ENCODE data around the gene OR52H1. TPM values are rescaled to one million over a fixed set of nuclear protein-coding genes. Genes with fewer than 3 reads are reported as not detected.

The OR52H1 gene
- total and polyA plus RNA-seq, 2 donors, result 0.05 TPM; not detected in 1

GRCh38 chr11:5547982-5548381, 358 bp downstream of the OR52H1 start:
- Histone ChIP-seq H3K27ac (ENCODE audit: low read depth in 1 of 2, low read length in 1 of 2) (no peak overlapping the region), H3K27me3 (ENCODE audit: control insufficient read depth in 2 of 2, insufficient read depth in 1 of 2, low read length in 1 of 2) (no peaks in the 10 kb centered on the region), H3K4me3 (ENCODE audit: low read length in 2 of 2) (no peak overlapping the region), H3K9me3 (ENCODE audit: control insufficient read depth in 2 of 2, insufficient read depth in 1 of 2, low read length in 1 of 2) (no peaks in the 10 kb centered on the region), H3K4me1 (ENCODE audit: control insufficient read depth in 2 of 2, insufficient read depth in 2 of 2, low read length in 2 of 2) (no peaks in the 10 kb centered on the region), H3K36me3 (ENCODE audit: control insufficient read depth in 2 of 2, insufficient read depth in 2 of 2, low read length in 1 of 2) (no peaks in the 10 kb centered on the region)
- no peak for DNase-seq (ENCODE audit: low read depth in 6 of 9, low spot score in 9 of 9)
- 93% methylated on average over 1 of the region's 1 CpG for WGBS

GRCh38 chr11:5546457-5546856, 1.9 kb downstream of the OR52H1 start:
- DNase-seq (ENCODE audit: low read depth in 6 of 9, low spot score in 9 of 9), result no peak
- Histone ChIP-seq H3K4me3 (ENCODE audit: low read length in 2 of 2) (no peak overlapping the region), H3K4me1 (ENCODE audit: control insufficient read depth in 2 of 2, insufficient read depth in 2 of 2, low read length in 2 of 2) (no peaks in the 10 kb centered on the region), H3K27ac (ENCODE audit: low read depth in 1 of 2, low read length in 1 of 2) (no peak overlapping the region), H3K9me3 (ENCODE audit: control insufficient read depth in 2 of 2, insufficient read depth in 1 of 2, low read length in 1 of 2) (no peaks in the 10 kb centered on the region), H3K36me3 (ENCODE audit: control insufficient read depth in 2 of 2, insufficient read depth in 2 of 2, low read length in 1 of 2) (no peaks in the 10 kb centered on the region), H3K27me3 (ENCODE audit: control insufficient read depth in 2 of 2, insufficient read depth in 1 of 2, low read length in 1 of 2) (no peaks in the 10 kb centered on the region)
- 97% methylated on average over 3 of the region's 3 CpGs for WGBS

- H3K9me3 ChIP-seq (ENCODE audit: control insufficient read depth in 2 of 2, insufficient read depth in 1 of 2, low read length in 1 of 2), result no peaks in the 10 kb centered on the region
- no peaks in the 10 kb centered on the region for H3K4me1 ChIP-seq (ENCODE audit: control insufficient read depth in 2 of 2, insufficient read depth in 2 of 2, low read length in 2 of 2)
- no peaks in the 10 kb centered on the region for H3K27me3 ChIP-seq (ENCODE audit: control insufficient read depth in 2 of 2, insufficient read depth in 1 of 2, low read length in 1 of 2)
- WGBS, result 67% methylated on average over 1 of the region's 1 CpG
- no peak for DNase-seq (ENCODE audit: low read depth in 6 of 9, low spot score in 9 of 9)
- H3K36me3 ChIP-seq (ENCODE audit: control insufficient read depth in 2 of 2, insufficient read depth in 2 of 2, low read length in 1 of 2), result no peaks in the 10 kb centered on the region
- H3K27ac ChIP-seq (ENCODE audit: low read depth in 1 of 2, low read length in 1 of 2), result no peak overlapping the region
- H3K4me3 ChIP-seq (ENCODE audit: low read length in 2 of 2), result no peak overlapping the region
Measured at GRCh38 chr11:5541427-5541826, 6.9 kb downstream of the OR52H1 start.

- no peaks in the 10 kb centered on the region for H3K27me3 ChIP-seq (ENCODE audit: control insufficient read depth in 2 of 2, insufficient read depth in 1 of 2, low read length in 1 of 2)
- no peak for DNase-seq (ENCODE audit: low read depth in 6 of 9, low spot score in 9 of 9)
- no peaks in the 10 kb centered on the region for H3K9me3 ChIP-seq (ENCODE audit: control insufficient read depth in 2 of 2, insufficient read depth in 1 of 2, low read length in 1 of 2)
Measured at GRCh38 chr11:5536482-5536881, 11.9 kb downstream of the OR52H1 start.

GRCh38 chr11:5534046-5534445, 14.3 kb downstream of the OR52H1 start:
- H3K27ac ChIP-seq (ENCODE audit: low read depth in 1 of 2, low read length in 1 of 2), result no peak overlapping the region
- no peaks in the 10 kb centered on the region for H3K9me3 ChIP-seq (ENCODE audit: control insufficient read depth in 2 of 2, insufficient read depth in 1 of 2, low read length in 1 of 2)
- no peak for DNase-seq (ENCODE audit: low read depth in 6 of 9, low spot score in 9 of 9)
- WGBS, result 91% methylated on average over 1 of the region's 1 CpG
- H3K27me3 ChIP-seq (ENCODE audit: control insufficient read depth in 2 of 2, insufficient read depth in 1 of 2, low read length in 1 of 2), result no peaks in the 10 kb centered on the region
- H3K36me3 ChIP-seq (ENCODE audit: control insufficient read depth in 2 of 2, insufficient read depth in 2 of 2, low read length in 1 of 2), result no peaks in the 10 kb centered on the region
- H3K4me1 ChIP-seq (ENCODE audit: control insufficient read depth in 2 of 2, insufficient read depth in 2 of 2, low read length in 2 of 2), result no peaks in the 10 kb centered on the region
- no peak overlapping the region for H3K4me3 ChIP-seq (ENCODE audit: low read length in 2 of 2)

More at GRCh38 chr11:5536482-5536881, 11.9 kb downstream of the OR52H1 start:
- Histone ChIP-seq H3K4me3 (ENCODE audit: low read length in 2 of 2) (no peak overlapping the region), H3K27ac (ENCODE audit: low read depth in 1 of 2, low read length in 1 of 2) (no peak overlapping the region), H3K4me1 (ENCODE audit: control insufficient read depth in 2 of 2, insufficient read depth in 2 of 2, low read length in 2 of 2) (no peaks in the 10 kb centered on the region), H3K36me3 (ENCODE audit: control insufficient read depth in 2 of 2, insufficient read depth in 2 of 2, low read length in 1 of 2) (no peaks in the 10 kb centered on the region)

- 97% methylated on average over 2 of the region's 2 CpGs for WGBS
Measured at GRCh38 chr11:5531053-5531831, 17.1 kb downstream of the OR52H1 start.

GRCh38 chr11:5528495-5528894, 19.8 kb downstream of the OR52H1 start:
- WGBS, result 26% methylated on average over 1 of the region's 1 CpG
- Histone ChIP-seq H3K36me3 (ENCODE audit: control insufficient read depth in 2 of 2, insufficient read depth in 2 of 2, low read length in 1 of 2) (no peaks in the 10 kb centered on the region), H3K4me3 (ENCODE audit: low read length in 2 of 2) (no peak overlapping the region), H3K27ac (ENCODE audit: low read depth in 1 of 2, low read length in 1 of 2) (no peak overlapping the region), H3K9me3 (ENCODE audit: control insufficient read depth in 2 of 2, insufficient read depth in 1 of 2, low read length in 1 of 2) (no peaks in the 10 kb centered on the region), H3K4me1 (ENCODE audit: control insufficient read depth in 2 of 2, insufficient read depth in 2 of 2, low read length in 2 of 2) (no peaks in the 10 kb centered on the region), H3K27me3 (ENCODE audit: control insufficient read depth in 2 of 2, insufficient read depth in 1 of 2, low read length in 1 of 2) (no peaks in the 10 kb centered on the region)
- DNase-seq (ENCODE audit: low read depth in 6 of 9, low spot score in 9 of 9), result no peak

More at GRCh38 chr11:5531053-5531831, 17.1 kb downstream of the OR52H1 start:
- no peak overlapping the region for H3K4me3 ChIP-seq (ENCODE audit: low read length in 2 of 2)
- no peak overlapping the region for H3K27ac ChIP-seq (ENCODE audit: low read depth in 1 of 2, low read length in 1 of 2)
- H3K36me3 ChIP-seq (ENCODE audit: control insufficient read depth in 2 of 2, insufficient read depth in 2 of 2, low read length in 1 of 2), result no peaks in the 10 kb centered on the region
- no peaks in the 10 kb centered on the region for H3K9me3 ChIP-seq (ENCODE audit: control insufficient read depth in 2 of 2, insufficient read depth in 1 of 2, low read length in 1 of 2)
- H3K4me1 ChIP-seq (ENCODE audit: control insufficient read depth in 2 of 2, insufficient read depth in 2 of 2, low read length in 2 of 2), result no peaks in the 10 kb centered on the region
- no peaks in the 10 kb centered on the region for H3K27me3 ChIP-seq (ENCODE audit: control insufficient read depth in 2 of 2, insufficient read depth in 1 of 2, low read length in 1 of 2)
- DNase-seq (ENCODE audit: low read depth in 6 of 9, low spot score in 9 of 9), result no peak

- no peaks in the 10 kb centered on the region for H3K27me3 ChIP-seq (ENCODE audit: control insufficient read depth in 2 of 2, insufficient read depth in 1 of 2, low read length in 1 of 2)
- H3K27ac ChIP-seq (ENCODE audit: low read depth in 1 of 2, low read length in 1 of 2), result no peak overlapping the region
- H3K9me3 ChIP-seq (ENCODE audit: control insufficient read depth in 2 of 2, insufficient read depth in 1 of 2, low read length in 1 of 2), result no peaks in the 10 kb centered on the region
- DNase-seq (ENCODE audit: low read depth in 6 of 9, low spot score in 9 of 9), result no peak
- H3K4me3 ChIP-seq (ENCODE audit: low read length in 2 of 2), result no peak overlapping the region
- H3K36me3 ChIP-seq (ENCODE audit: control insufficient read depth in 2 of 2, insufficient read depth in 2 of 2, low read length in 1 of 2), result no peaks in the 10 kb centered on the region
- WGBS, result 98% methylated on average over 5 of the region's 5 CpGs
- H3K4me1 ChIP-seq (ENCODE audit: control insufficient read depth in 2 of 2, insufficient read depth in 2 of 2, low read length in 2 of 2), result no peaks in the 10 kb centered on the region
Measured at GRCh38 chr11:5527716-5528115, 20.6 kb downstream of the OR52H1 start.

GRCh38 chr11:5524756-5525155, 23.6 kb downstream of the OR52H1 start:
- 91% methylated on average over 3 of the region's 3 CpGs for WGBS
- DNase-seq (ENCODE audit: low read depth in 6 of 9, low spot score in 9 of 9), result no peak
- H3K4me1 ChIP-seq (ENCODE audit: control insufficient read depth in 2 of 2, insufficient read depth in 2 of 2, low read length in 2 of 2), result no peaks in the 10 kb centered on the region
- H3K9me3 ChIP-seq (ENCODE audit: control insufficient read depth in 2 of 2, insufficient read depth in 1 of 2, low read length in 1 of 2), result no peaks in the 10 kb centered on the region
- no peaks in the 10 kb centered on the region for H3K36me3 ChIP-seq (ENCODE audit: control insufficient read depth in 2 of 2, insufficient read depth in 2 of 2, low read length in 1 of 2)
- H3K4me3 ChIP-seq (ENCODE audit: low read length in 2 of 2), result no peak overlapping the region
- no peak overlapping the region for H3K27ac ChIP-seq (ENCODE audit: low read depth in 1 of 2, low read length in 1 of 2)
- no peaks in the 10 kb centered on the region for H3K27me3 ChIP-seq (ENCODE audit: control insufficient read depth in 2 of 2, insufficient read depth in 1 of 2, low read length in 1 of 2)

Measured in thymus (tissue), 11 donors.